HG03095 (cell line): Measurements from ENCODE around the gene CDH18.

Experiments used
- ATAC-seq: cut with Tn5 transposase; IDR thresholded peaks from one replicate; pipeline ENCODE4 v1.9.1; 2021; ENCODE audit warnings: moderate library complexity; ENCODE audit not compliant: unreplicated experiment

The CDH18 gene

GRCh38 chr5:19616701-19617215, 371.2 kb downstream of the CDH18 start:
- no peak for ATAC-seq

- ATAC-seq = no peak
These were observed 372.3 kb downstream of the CDH18 start for GRCh38 chr5:19615661-19616060.

GRCh38 chr5:19615071-19615470, 372.9 kb downstream of the CDH18 start:
- ATAC-seq = no peak

- no peak for ATAC-seq
These were observed 379.5 kb downstream of the CDH18 start for GRCh38 chr5:19608444-19609002.

- ATAC-seq = no peak
These were observed 382.1 kb downstream of the CDH18 start for GRCh38 chr5:19605846-19606407.

- no peak for ATAC-seq
These were observed 403.9 kb downstream of the CDH18 start for GRCh38 chr5:19584131-19584530.

GRCh38 chr5:19577882-19578281, 410.1 kb downstream of the CDH18 start:
- ATAC-seq = no peak

- ATAC-seq = no peak
These were observed 420.0 kb downstream of the CDH18 start for GRCh38 chr5:19568004-19568403.

- ATAC-seq = no peak
These were observed 422.5 kb downstream of the CDH18 start for GRCh38 chr5:19565466-19565865.

- ATAC-seq = no peak
These were observed 424.0 kb downstream of the CDH18 start for GRCh38 chr5:19564036-19564435.

- ATAC-seq = no peak
These were observed 432.1 kb downstream of the CDH18 start for GRCh38 chr5:19555876-19556275.

GRCh38 chr5:19555436-19555835, 432.6 kb downstream of the CDH18 start:
- no peak for ATAC-seq

GRCh38 chr5:19554524-19554923, 433.5 kb downstream of the CDH18 start:
- ATAC-seq = no peak

GRCh38 chr5:19547640-19548039, 440.4 kb downstream of the CDH18 start:
- no peak for ATAC-seq

- no peak for ATAC-seq
These were observed 441.5 kb downstream of the CDH18 start for GRCh38 chr5:19546521-19546920.

GRCh38 chr5:19538607-19539006, 449.4 kb downstream of the CDH18 start:
- ATAC-seq = no peak

GRCh38 chr5:19536387-19536786, 451.6 kb downstream of the CDH18 start:
- ATAC-seq = no peak

GRCh38 chr5:19534751-19535150, 453.2 kb downstream of the CDH18 start:
- ATAC-seq = no peak

GRCh38 chr5:19532936-19533335, 455.1 kb downstream of the CDH18 start:
- no peak for ATAC-seq

GRCh38 chr5:19531374-19531952, 456.5 kb downstream of the CDH18 start:
- no peak for ATAC-seq

GRCh38 chr5:19519448-19519847, 468.6 kb downstream of the CDH18 start:
- no peak for ATAC-seq

GRCh38 chr5:19498852-19499251, 489.1 kb downstream of the CDH18 start:
- ATAC-seq = no peak
